ENCODE data around the gene RMND1. TPM values are rescaled to one million over a fixed set of nuclear protein-coding genes. Genes with fewer than 3 reads are reported as not detected.
"Not testable (repeated sequence)": the region's sequence is repeated elsewhere in the genome, so short reads cannot be mapped to it uniquely, and the experiment has no call there.

RMND1 gene
- polyA plus RNA-seq, 3 donors = 5.7 to 6.7 (median 6.6) TPM

DNA sequence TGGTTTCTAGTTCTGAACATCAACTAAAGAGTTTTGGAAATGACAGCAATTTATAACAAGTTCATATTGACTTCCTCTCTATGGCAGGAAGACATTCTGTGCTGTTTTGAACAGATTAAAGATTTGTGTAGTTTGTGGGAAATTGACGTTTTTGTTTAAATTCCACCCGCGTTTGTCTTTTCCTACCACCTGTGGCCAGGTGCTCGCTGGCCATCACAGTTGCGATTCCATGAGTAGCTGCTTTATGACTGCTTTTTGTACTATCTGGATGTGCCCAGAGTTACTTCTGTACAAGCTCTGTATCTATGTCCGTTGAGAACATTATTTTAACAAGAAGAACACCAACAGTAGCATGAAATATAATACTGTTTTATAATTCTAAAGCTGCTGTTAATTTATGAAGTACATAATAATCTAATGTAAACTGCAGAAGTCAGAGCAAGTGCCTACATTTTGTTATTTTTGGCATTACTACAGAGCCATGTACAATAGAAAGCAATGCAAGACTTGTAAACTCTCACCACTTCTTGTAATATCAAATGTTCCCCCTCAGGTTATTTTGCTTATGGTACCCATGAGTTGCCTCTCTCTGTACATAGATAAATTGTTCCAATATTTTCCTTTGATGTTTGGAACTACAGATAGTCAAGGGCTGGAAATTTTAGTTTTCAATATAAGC lies 94.0 kb downstream of the RMND1 start:
- peaks cover 4% of the 10 kb centered on the region for H3K4me1 Mint-ChIP-seq
- H3K4me3 ChIP-seq (replicated peaks in 1 of 3; ENCODE audit: low read depth in 2 of 3, low read length in 3 of 3) = no peak overlapping the region
- no peaks in the 10 kb centered on the region for H3K79me2 ChIP-seq (ENCODE audit: insufficient read depth, low read length)
- H3K36me3 Mint-ChIP-seq = peaks cover 25 to 27% of the 10 kb centered on the region in 2 donors
- peaks cover 0 to 1% (median 0%) of the 10 kb centered on the region in 7 donors for H3K9me3 Mint-ChIP-seq
- no peak overlapping the region for H2AFZ ChIP-seq (ENCODE audit: insufficient read depth, low read depth, low read length, poor library complexity, severe bottlenecking)
- H4K20me1 ChIP-seq (ENCODE audit: insufficient read depth, low read length) = no peaks in the 10 kb centered on the region
- H3K27ac ChIP-seq (ENCODE audit: low read depth in 1 of 2, low read length in 2 of 2) = no peak overlapping the region
- H3K36me3 ChIP-seq (replicated peaks in 1 of 2; ENCODE audit: control insufficient read depth in 1 of 2, insufficient read depth in 2 of 2, low read length in 2 of 2) = peaks cover 12 to 27% of the 10 kb centered on the region in 2 donors
- H3K4me2 ChIP-seq (replicated peaks; ENCODE audit: extremely low read depth, low read length, poor library complexity, severe bottlenecking) = no peak overlapping the region
- H3K4me3 Mint-ChIP-seq = no peak overlapping the region
- no peaks in the 10 kb centered on the region for H3K27me3 Mint-ChIP-seq (ENCODE audit: low read depth in 3 of 3)
- H3K27me3 ChIP-seq (ENCODE audit: control insufficient read depth in 2 of 2, insufficient read depth in 2 of 2, low read length in 2 of 2) = no peaks in the 10 kb centered on the region
- no peaks in the 10 kb centered on the region for H3K9me3 ChIP-seq (replicated peaks in 1 of 2; ENCODE audit: control insufficient read depth in 1 of 2, insufficient read depth in 1 of 2, low read length in 2 of 2)
- DNase-seq = no peak
- no peaks in the 10 kb centered on the region for H3K4me1 ChIP-seq (ENCODE audit: control insufficient read depth in 1 of 2, insufficient read depth in 2 of 2, low read length in 2 of 2)
- 31% methylated on average over 3 of the region's 6 CpGs for WGBS (ENCODE audit: insufficient coverage)
- intact Hi-C loops (cut with micrococcal nuclease) = no loop called here
- H3K27ac Mint-ChIP-seq = no peak overlapping the region
- TF ChIP-seq, protein P1, sequence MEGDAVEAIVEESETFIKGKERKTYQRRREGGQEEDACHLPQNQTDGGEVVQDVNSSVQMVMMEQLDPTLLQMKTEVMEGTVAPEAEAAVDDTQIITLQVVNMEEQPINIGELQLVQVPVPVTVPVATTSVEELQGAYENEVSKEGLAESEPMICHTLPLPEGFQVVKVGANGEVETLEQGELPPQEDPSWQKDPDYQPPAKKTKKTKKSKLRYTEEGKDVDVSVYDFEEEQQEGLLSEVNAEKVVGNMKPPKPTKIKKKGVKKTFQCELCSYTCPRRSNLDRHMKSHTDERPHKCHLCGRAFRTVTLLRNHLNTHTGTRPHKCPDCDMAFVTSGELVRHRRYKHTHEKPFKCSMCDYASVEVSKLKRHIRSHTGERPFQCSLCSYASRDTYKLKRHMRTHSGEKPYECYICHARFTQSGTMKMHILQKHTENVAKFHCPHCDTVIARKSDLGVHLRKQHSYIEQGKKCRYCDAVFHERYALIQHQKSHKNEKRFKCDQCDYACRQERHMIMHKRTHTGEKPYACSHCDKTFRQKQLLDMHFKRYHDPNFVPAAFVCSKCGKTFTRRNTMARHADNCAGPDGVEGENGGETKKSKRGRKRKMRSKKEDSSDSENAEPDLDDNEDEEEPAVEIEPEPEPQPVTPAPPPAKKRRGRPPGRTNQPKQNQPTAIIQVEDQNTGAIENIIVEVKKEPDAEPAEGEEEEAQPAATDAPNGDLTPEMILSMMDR (IDR thresholded peaks at IDR 0.05) = no peak
- H3K9ac ChIP-seq (ENCODE audit: insufficient read depth, low read length, poor library complexity, severe bottlenecking) = no peak overlapping the region

DNA sequence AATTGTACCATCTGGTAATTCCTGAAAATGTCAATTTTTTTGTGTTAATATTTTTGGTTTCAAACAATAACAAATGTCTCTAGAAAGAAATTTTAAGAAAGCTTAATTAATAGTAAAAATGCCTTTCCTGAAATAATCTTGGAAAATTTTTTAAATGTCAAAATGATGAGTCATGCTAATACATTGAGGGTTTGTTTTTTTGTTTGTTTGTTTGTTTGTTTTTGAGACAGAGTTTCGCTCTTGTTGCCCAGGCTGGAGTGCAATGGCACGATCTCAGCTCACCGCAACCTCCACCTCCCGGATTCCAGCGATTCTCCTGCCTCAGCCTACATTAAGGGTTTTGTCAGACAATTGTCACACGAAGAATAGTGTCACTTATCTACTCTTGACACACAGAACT lies 94.9 kb downstream of the RMND1 start:
- H2AFZ ChIP-seq (ENCODE audit: insufficient read depth, low read depth, low read length, poor library complexity, severe bottlenecking); intact Hi-C loops (cut with micrococcal nuclease); H3K4me3 Mint-ChIP-seq; H3K27me3 ChIP-seq (ENCODE audit: control insufficient read depth in 2 of 2, insufficient read depth in 2 of 2, low read length in 2 of 2); H3K4me3 ChIP-seq (replicated peaks in 1 of 3; ENCODE audit: low read depth in 2 of 3, low read length in 3 of 3); H3K79me2 ChIP-seq (ENCODE audit: insufficient read depth, low read length); H3K27ac ChIP-seq (ENCODE audit: low read depth in 1 of 2, low read length in 2 of 2); H3K4me1 Mint-ChIP-seq; H4K20me1 ChIP-seq (ENCODE audit: insufficient read depth, low read length); H3K4me2 ChIP-seq (replicated peaks; ENCODE audit: extremely low read depth, low read length, poor library complexity, severe bottlenecking); H3K27ac Mint-ChIP-seq; DNase-seq; H3K4me1 ChIP-seq (ENCODE audit: control insufficient read depth in 1 of 2, insufficient read depth in 2 of 2, low read length in 2 of 2); H3K27me3 Mint-ChIP-seq (ENCODE audit: low read depth in 3 of 3); H3K9me3 ChIP-seq (replicated peaks in 1 of 2; ENCODE audit: control insufficient read depth in 1 of 2, insufficient read depth in 1 of 2, low read length in 2 of 2); H3K9me3 Mint-ChIP-seq; H3K9ac ChIP-seq (ENCODE audit: insufficient read depth, low read length, poor library complexity, severe bottlenecking): not testable (repeated sequence)
- 100% methylated on average over 5 of the region's 6 CpGs for WGBS (ENCODE audit: insufficient coverage)
- peaks cover 16 to 20% of the 10 kb centered on the region in 2 donors for H3K36me3 Mint-ChIP-seq
- H3K36me3 ChIP-seq (replicated peaks in 1 of 2; ENCODE audit: control insufficient read depth in 1 of 2, insufficient read depth in 2 of 2, low read length in 2 of 2) = peaks cover 8 to 18% of the 10 kb centered on the region in 2 donors

Small RNA genes lying within 50 kb of the gene (small RNA-seq; reads per million reads assigned to genes)
- not detected for gene RF00019 (ENCODE audit: insufficient read length, low read depth)

Other genes with a start within 250 kb of the RMND1 start
- under 1 TPM in 1 of 3 donors, not detected in 2; 0.01 TPM for gene AKAP12, start 212.2 kb downstream of the RMND1 start, polyA plus RNA-seq
- 10 to 100 TPM in 1 of 3 donors, 1 to 10 TPM in 2; 7.2 to 14.0 (median 9.6) TPM for gene ZBTB2, start 60.6 kb downstream of the RMND1 start, polyA plus RNA-seq
- gene CCDC170, start 41.9 kb upstream of the RMND1 start, polyA plus RNA-seq = 1 to 10 TPM; 4.2 to 7.0 (median 6.3) TPM